ENCODE measurements around the gene ZNF324. TPM values are rescaled to one million over a fixed set of nuclear protein-coding genes. Genes with fewer than 3 reads are reported as not detected.
A peak's percentile ranks its signal among the peaks of the same experiment; 100 is the strongest.

Gene ZNF324
- total and polyA plus RNA-seq, 2 of the 8 experiments (the other 6 are each of a cell fraction or from before 2014, with no cell fraction given) = 5.1 to 5.8 TPM

GRCh38 chr19:58515259-58515658, 48.4 kb downstream of the ZNF324 start:
- Histone ChIP-seq H4K8ac (ENCODE audit: extremely low read depth, insufficient read depth, low read length) (no peak overlapping the region), H2BK12ac (ENCODE audit: low read depth, low read length) (no peak overlapping the region), H4K5ac (ENCODE audit: insufficient read length, low read depth, low read length) (no peak overlapping the region), H3K79me1 (ENCODE audit: low read depth, low read length) (peaks cover 5% of the 10 kb centered on the region), H3K36me3 (ENCODE audit: control insufficient read depth in 2 of 4, insufficient read depth in 4 of 4, low read length in 3 of 4) (peaks cover 0 to 9% (median 2%) of the 10 kb centered on the region in 4 experiments; a peak in 2 of 8 replicates), H2BK15ac (ENCODE audit: low read length) (no peak overlapping the region), H2AFZ (ENCODE audit: low read length) (no peak overlapping the region), H2BK5ac (ENCODE audit: low read depth, low read length) (no peak overlapping the region), H2BK20ac (ENCODE audit: low read length) (no peak overlapping the region), H3K4ac (replicated peaks; ENCODE audit: insufficient read length, low read depth, low read length) (no peak overlapping the region), H2AK5ac (ENCODE audit: low read depth, low read length) (no peak overlapping the region), H3K9ac (replicated peaks in 1 of 4; ENCODE audit: extremely low read depth in 1 of 4, low read depth in 3 of 4, low read length in 3 of 4) (peak overlapping the region in 1 of 4 experiments; percentile 37; a peak in 1 of 7 replicates), H3K18ac (ENCODE audit: extremely low read depth, low read length) (no peak overlapping the region), H3K27ac (ENCODE audit: low read depth, low read length) (no peak overlapping the region), H3K4me1 (replicated peaks in 1 of 4; ENCODE audit: control insufficient read depth in 3 of 4, insufficient read depth in 4 of 4, low read length in 3 of 4) (peaks cover 0 to 28% (median 16%) of the 10 kb centered on the region in 4 experiments; a peak in 6 of 7 replicates), H3K4me2 (ENCODE audit: insufficient read depth in 1 of 2, low read depth in 2 of 2, low read length in 2 of 2) (peak overlapping the region; percentile 36 to 58), H3K14ac (ENCODE audit: insufficient read length) (no peak overlapping the region), H3K23ac (ENCODE audit: insufficient read length) (no peak overlapping the region), H2BK120ac (replicated peaks; ENCODE audit: low read depth, low read length) (no peak overlapping the region), H4K91ac (replicated peaks; ENCODE audit: insufficient read length, low read length) (peak overlapping the region; percentile 42), H3K56ac (replicated peaks; ENCODE audit: insufficient read length, low read depth, low read length) (no peak overlapping the region), H3K79me2 (ENCODE audit: control insufficient read depth in 1 of 2, insufficient read depth in 2 of 2, low read length in 2 of 2) (peaks cover 0 to 17% of the 10 kb centered on the region in 2 experiments; a peak in 1 of 4 replicates), H3K23me2 (ENCODE audit: low read depth, low read length) (peaks cover 11% of the 10 kb centered on the region), H3K9me3 (ENCODE audit: insufficient read depth in 2 of 2, low read depth in 1 of 2, low read length in 1 of 2) (no peaks in the 10 kb centered on the region), H4K20me1 (replicated peaks in 1 of 2; ENCODE audit: control insufficient read depth in 1 of 2, insufficient read depth in 2 of 2, low read length in 2 of 2) (peaks cover 2 to 9% of the 10 kb centered on the region in 2 experiments), H3K27me3 (replicated peaks in 1 of 4; ENCODE audit: control insufficient read depth in 3 of 4, extremely low read depth in 1 of 4, insufficient read depth in 3 of 4, low read length in 3 of 4) (no peaks in the 10 kb centered on the region), H3K4me3 (ENCODE audit: extremely low read depth in 1 of 4, insufficient read depth in 2 of 4, low read depth in 3 of 4, low read length in 4 of 4) (peak overlapping the region in 1 of 4 experiments; percentile 16; a peak in 1 of 8 replicates)
- FAIRE-seq = no peak
- POLR2A ChIA-PET (ENCODE audit: partially characterized antibody) = interaction anchor here (0.8 to 21.3 kb wide), 5 partner anchors 16 to 152 kb away, joined by 3 to 650 read pairs (median 9); partner anchors contain the start of genes CHMP2A, TRIM28, UBE2M and ZNF497
- no peak for DNase-seq (ENCODE audit: low read depth in 1 of 2, low spot score in 2 of 2)
- TF ChIP-seq, protein P1, sequence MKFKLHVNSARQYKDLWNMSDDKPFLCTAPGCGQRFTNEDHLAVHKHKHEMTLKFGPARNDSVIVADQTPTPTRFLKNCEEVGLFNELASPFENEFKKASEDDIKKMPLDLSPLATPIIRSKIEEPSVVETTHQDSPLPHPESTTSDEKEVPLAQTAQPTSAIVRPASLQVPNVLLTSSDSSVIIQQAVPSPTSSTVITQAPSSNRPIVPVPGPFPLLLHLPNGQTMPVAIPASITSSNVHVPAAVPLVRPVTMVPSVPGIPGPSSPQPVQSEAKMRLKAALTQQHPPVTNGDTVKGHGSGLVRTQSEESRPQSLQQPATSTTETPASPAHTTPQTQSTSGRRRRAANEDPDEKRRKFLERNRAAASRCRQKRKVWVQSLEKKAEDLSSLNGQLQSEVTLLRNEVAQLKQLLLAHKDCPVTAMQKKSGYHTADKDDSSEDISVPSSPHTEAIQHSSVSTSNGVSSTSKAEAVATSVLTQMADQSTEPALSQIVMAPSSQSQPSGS (IDR thresholded peaks at IDR 0.05; ENCODE audit: low read length) = no peak
- no peak for TF ChIP-seq ZNF274 (IDR thresholded peaks at IDR 0.05; ENCODE audit: borderline replicate concordance, extremely low read depth, low read length)
- TF ChIP-seq USF2 (IDR thresholded peaks at IDR 0.05; ENCODE audit: low read length) = no peak
- peak in 1 of 2 experiments; percentile 42; a peak in 1 of 3 replicates for TF ChIP-seq POLR2A (IDR thresholded peaks at IDR 0.05; ENCODE audit: control extremely low read depth in 1 of 2, low read depth in 2 of 2, low read length in 2 of 2)
- no peak for TF ChIP-seq RFX5 (IDR thresholded peaks at IDR 0.05; ENCODE audit: borderline replicate concordance, low read depth, low read length)
- CTCF ChIA-PET (ENCODE audit: partially characterized antibody) = interaction anchor here (1.4 to 1.8 kb wide), 2 partner anchors 32 to 46 kb away, joined by 4 to 5 read pairs; no protein-coding TSS in a partner anchor
- 94% methylated on average over 2 of the region's 2 CpGs; no CpG with 5 or more reads in 1 of the 2 experiments for WGBS, 2 experiments (ENCODE audit: extremely low coverage in 1 of 2, insufficient coverage in 1 of 2, insufficient read length in 1 of 2, insufficient replicate concordance in 2 of 2, low coverage in 1 of 2, low lambda C conversion rate in 2 of 2, missing lambda C conversion rate in 1 of 2)
